HFFc6 (cell line): ENCODE measurements around the gene ALK. TPM values are rescaled to one million over a fixed set of nuclear protein-coding genes. Genes with fewer than 3 reads are reported as not detected.
A peak's percentile ranks its signal among the peaks of the same experiment; 100 is the strongest.

Experiments used
- DNase-seq: peaks from one replicate; pipeline ENCODE4 v3.0.0-alpha.2; 2018
- H3K27ac Mint-ChIP-seq: 2 replicates; pipeline ENCODE4 v1.8.0; 2020; ENCODE audit warnings: mild to moderate bottlenecking, mixed read lengths
- H3K27me3 Mint-ChIP-seq: 2 replicates; pipeline ENCODE4 v1.8.0; 2021; ENCODE audit warnings: mild to moderate bottlenecking, moderate library complexity, mixed read lengths; ENCODE audit not compliant: insufficient read depth
- H3K36me3 Mint-ChIP-seq: 2 replicates; pipeline ENCODE4 v1.8.0; 2021; ENCODE audit warnings: low read depth, mixed read lengths
- H3K4me1 Mint-ChIP-seq: 2 replicates; pipeline ENCODE4 v1.8.0; 2020; ENCODE audit warnings: low read depth, mixed read lengths
- H3K4me3 Mint-ChIP-seq: 2 replicates; pipeline ENCODE4 v1.8.0; 2020; ENCODE audit warnings: mild to moderate bottlenecking, moderate library complexity, mixed read lengths
- H3K9me3 Mint-ChIP-seq: 2 replicates; pipeline ENCODE4 v1.8.0; 2020; ENCODE audit warnings: mild to moderate bottlenecking, mixed read lengths
- total RNA-seq, 6 experiments: library from RNA; stranded (reverse); fragmentation: NEBNext Ultra II Directional; extraction: Animal tissue kit (Norgen Biotek cat#: 25700); gene quantifications; 2 replicates in 1 of 6; 3 replicates in 5 of 6; pipeline ENCODE4 v1.2.3, GENCODE V29; 2021
- TF ChIP-seq, protein P1 (sequence below): fragments of 200-600 bp; sonication (generic); IDR thresholded peaks from 2 replicates; pipeline ENCODE4 v1.5.0; 2021; ENCODE audit warnings: antibody characterized with exemption, mild to moderate bottlenecking

Gene ALK
- total RNA-seq, 6 experiments from 2014 or later: not detected

DNA sequence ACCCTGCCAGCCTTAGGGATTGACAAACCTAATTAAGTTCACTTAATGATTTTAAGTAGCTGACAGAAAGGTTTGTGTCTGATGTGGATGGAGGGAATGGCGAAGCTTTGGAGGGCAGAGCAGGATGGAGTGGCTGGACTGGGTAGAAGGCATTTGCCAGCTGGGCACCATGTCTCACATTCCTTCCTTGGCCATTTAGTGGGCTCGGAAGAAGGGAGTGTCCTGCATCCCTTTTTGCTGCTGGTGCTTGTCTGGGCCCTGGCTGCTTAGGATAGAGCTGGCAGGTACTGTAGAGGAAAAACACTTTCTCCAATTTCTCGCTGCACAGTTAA, 639.5 kb downstream of the ALK start:
- Mint-ChIP-seq H3K27me3 (peaks cover 19% of the 10 kb centered on the region), H3K27ac (no peak overlapping the region), H3K4me1 (peaks cover 8% of the 10 kb centered on the region), H3K36me3 (no peaks in the 10 kb centered on the region), H3K9me3 (no peaks in the 10 kb centered on the region), H3K4me3 (peak overlapping the region; percentile 35; the same call in 1 of the 2 replicates)
- no peak for DNase-seq
- TF ChIP-seq, protein P1, sequence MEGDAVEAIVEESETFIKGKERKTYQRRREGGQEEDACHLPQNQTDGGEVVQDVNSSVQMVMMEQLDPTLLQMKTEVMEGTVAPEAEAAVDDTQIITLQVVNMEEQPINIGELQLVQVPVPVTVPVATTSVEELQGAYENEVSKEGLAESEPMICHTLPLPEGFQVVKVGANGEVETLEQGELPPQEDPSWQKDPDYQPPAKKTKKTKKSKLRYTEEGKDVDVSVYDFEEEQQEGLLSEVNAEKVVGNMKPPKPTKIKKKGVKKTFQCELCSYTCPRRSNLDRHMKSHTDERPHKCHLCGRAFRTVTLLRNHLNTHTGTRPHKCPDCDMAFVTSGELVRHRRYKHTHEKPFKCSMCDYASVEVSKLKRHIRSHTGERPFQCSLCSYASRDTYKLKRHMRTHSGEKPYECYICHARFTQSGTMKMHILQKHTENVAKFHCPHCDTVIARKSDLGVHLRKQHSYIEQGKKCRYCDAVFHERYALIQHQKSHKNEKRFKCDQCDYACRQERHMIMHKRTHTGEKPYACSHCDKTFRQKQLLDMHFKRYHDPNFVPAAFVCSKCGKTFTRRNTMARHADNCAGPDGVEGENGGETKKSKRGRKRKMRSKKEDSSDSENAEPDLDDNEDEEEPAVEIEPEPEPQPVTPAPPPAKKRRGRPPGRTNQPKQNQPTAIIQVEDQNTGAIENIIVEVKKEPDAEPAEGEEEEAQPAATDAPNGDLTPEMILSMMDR: no peak

DNA sequence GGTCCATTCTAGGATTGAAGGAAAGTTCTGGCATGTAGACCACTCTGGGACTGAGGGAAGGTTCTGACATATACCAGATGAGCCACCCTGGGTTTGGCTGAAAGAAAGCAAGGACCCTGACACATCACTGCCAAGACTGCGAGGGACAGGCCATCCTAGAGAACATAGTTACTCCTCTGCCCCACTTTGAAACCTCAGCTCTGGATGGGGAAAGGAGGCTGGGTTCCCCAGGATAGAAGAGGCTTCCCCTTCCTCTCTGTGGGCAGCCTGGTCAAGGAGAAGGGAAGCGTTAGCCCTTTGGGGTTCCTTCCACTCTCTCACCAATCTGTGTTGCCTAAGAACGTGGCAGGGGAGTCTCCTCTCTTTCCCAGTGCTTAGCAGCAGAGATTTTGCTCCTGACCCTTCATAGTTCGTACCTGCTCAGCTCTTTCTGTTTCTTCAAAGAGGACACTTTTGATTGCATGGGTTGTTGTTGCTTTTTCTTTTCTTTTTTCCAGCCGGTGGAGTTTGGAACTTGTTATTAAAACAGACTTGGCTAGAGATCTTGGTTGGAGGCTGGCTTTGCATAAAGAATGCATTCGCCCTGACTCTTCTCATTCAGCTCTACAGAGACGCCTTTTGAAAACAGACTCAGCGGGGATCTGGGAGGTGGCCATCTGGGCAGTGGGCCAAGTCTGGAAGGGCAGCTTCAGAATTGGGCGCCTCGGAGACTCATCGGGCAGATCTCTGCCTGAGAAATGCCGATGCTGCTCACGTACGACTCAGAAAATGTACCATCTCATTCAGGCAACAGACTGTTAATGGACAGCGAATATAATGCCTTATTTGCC, 640.1 kb downstream of the ALK start:
- H3K4me3 Mint-ChIP-seq: peak overlapping the region; percentile 35
- peaks cover 19% of the 10 kb centered on the region for H3K27me3 Mint-ChIP-seq
- peak; percentile 39 for DNase-seq
- TF ChIP-seq, protein P1: no peak
- no peaks in the 10 kb centered on the region for H3K36me3 Mint-ChIP-seq
- no peaks in the 10 kb centered on the region for H3K9me3 Mint-ChIP-seq
- H3K27ac Mint-ChIP-seq: no peak overlapping the region
- H3K4me1 Mint-ChIP-seq: peaks cover 8% of the 10 kb centered on the region

DNA sequence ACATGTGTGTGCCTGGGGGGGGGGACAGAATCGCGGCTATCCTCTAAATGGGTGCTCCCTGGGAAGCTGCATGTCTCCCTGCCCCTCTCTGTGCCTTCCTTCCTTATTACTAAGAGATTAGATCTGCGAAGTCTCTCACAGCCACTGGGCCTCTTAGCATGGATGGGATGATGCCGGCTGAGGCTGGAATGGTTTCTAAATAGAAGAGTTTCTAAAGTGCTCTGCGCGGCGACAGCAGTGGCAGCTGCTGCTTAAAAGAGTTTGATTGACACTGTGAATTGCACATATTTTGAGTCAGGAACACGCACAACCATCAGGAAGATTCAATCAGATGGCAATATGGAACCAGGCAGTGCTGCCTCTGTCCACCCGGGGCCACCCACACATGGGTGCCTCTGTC, 642.4 kb downstream of the ALK start:
- H3K4me1 Mint-ChIP-seq: peaks cover 8% of the 10 kb centered on the region
- no peak overlapping the region for H3K4me3 Mint-ChIP-seq
- H3K9me3 Mint-ChIP-seq: no peaks in the 10 kb centered on the region
- no peaks in the 10 kb centered on the region for H3K36me3 Mint-ChIP-seq
- TF ChIP-seq, protein P1: no peak
- no peak overlapping the region for H3K27ac Mint-ChIP-seq
- DNase-seq: no peak
- H3K27me3 Mint-ChIP-seq: peaks cover 33% of the 10 kb centered on the region

- Mint-ChIP-seq H3K27ac (no peak overlapping the region), H3K27me3 (peaks cover 51% of the 10 kb centered on the region), H3K4me1 (peaks cover under 1% of the 10 kb centered on the region), H3K9me3 (no peaks in the 10 kb centered on the region), H3K4me3 (no peak overlapping the region), H3K36me3 (no peaks in the 10 kb centered on the region)
- no peak for DNase-seq
- TF ChIP-seq, protein P1: no peak
These were observed 645.2 kb downstream of the ALK start for GRCh38 chr2:29276151-29276550.

GRCh38 chr2:29275186-29275585, 646.2 kb downstream of the ALK start:
- Mint-ChIP-seq H3K9me3 (no peaks in the 10 kb centered on the region), H3K36me3 (no peaks in the 10 kb centered on the region), H3K27ac (no peak overlapping the region), H3K4me1 (no peaks in the 10 kb centered on the region), H3K27me3 (peaks cover 56% of the 10 kb centered on the region), H3K4me3 (no peak overlapping the region)
- DNase-seq: no peak
- TF ChIP-seq, protein P1: no peak
